ENCODE data around the gene RHOT2. TPM values are rescaled to one million over a fixed set of nuclear protein-coding genes. Genes with fewer than 3 reads are reported as not detected.

Gene RHOT2
- total and polyA plus RNA-seq, 2 experiments from 2014 or later: 129 to 163 TPM

DNA sequence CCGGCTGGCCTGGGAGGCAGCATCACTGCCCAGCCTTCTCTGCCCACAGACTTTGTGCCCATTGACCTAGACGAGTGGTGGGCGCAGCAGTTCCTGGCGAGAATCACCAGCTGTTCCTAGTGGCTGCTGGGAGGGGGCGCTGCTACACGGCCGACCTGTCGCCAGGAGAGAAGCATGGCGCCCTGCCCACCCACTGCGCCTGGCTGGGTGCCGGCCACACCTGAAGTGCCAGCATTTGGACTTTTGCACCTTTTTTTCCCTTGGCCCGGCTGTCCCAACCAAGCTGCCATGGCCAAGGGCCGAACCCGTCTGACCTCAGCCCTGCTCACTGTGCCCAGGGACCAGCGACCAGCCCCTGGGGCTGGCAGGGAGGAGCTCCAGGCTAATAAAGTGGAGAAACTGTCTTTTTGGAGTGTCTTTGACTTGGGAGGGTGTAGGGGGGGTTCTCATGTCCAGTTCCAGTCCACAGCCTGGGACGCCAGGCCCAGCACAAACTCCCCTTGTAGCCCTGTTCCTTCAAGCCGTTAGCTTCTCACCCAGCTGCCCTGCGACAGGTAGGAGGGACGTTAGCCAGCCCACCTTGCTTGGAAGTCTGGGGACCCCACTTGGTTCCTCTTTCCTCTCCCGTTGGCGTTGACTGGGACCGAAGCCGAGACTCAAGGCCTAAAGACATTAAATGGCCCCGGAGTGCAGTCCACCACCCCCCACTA lies 19.7 kb upstream of the RHOT2 start:
- peak overlapping the region; percentile 80 for H3K4me3 ChIP-seq
- TF ChIP-seq ZNF114 (CRISPR knock-in tag; IDR thresholded peaks at IDR 0.05): no peak
- TF ChIP-seq, protein P1, sequence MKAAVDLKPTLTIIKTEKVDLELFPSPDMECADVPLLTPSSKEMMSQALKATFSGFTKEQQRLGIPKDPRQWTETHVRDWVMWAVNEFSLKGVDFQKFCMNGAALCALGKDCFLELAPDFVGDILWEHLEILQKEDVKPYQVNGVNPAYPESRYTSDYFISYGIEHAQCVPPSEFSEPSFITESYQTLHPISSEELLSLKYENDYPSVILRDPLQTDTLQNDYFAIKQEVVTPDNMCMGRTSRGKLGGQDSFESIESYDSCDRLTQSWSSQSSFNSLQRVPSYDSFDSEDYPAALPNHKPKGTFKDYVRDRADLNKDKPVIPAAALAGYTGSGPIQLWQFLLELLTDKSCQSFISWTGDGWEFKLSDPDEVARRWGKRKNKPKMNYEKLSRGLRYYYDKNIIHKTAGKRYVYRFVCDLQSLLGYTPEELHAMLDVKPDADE (IDR thresholded peaks at IDR 0.05): no peak
- TF ChIP-seq, protein P2, sequence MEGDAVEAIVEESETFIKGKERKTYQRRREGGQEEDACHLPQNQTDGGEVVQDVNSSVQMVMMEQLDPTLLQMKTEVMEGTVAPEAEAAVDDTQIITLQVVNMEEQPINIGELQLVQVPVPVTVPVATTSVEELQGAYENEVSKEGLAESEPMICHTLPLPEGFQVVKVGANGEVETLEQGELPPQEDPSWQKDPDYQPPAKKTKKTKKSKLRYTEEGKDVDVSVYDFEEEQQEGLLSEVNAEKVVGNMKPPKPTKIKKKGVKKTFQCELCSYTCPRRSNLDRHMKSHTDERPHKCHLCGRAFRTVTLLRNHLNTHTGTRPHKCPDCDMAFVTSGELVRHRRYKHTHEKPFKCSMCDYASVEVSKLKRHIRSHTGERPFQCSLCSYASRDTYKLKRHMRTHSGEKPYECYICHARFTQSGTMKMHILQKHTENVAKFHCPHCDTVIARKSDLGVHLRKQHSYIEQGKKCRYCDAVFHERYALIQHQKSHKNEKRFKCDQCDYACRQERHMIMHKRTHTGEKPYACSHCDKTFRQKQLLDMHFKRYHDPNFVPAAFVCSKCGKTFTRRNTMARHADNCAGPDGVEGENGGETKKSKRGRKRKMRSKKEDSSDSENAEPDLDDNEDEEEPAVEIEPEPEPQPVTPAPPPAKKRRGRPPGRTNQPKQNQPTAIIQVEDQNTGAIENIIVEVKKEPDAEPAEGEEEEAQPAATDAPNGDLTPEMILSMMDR (conservative IDR thresholded peaks at IDR 0.05; ENCODE audit: low read depth in 2 of 2): peak; percentile 69 to 82
- TF ChIP-seq CREB1 (CRISPR knock-in tag; IDR thresholded peaks at IDR 0.05; ENCODE audit: low read depth): 0 out of 2 replicates have a peak, but pooled peaks have one; percentile 9
- TF ChIP-seq EZH2 (IDR thresholded peaks at IDR 0.05; ENCODE audit: low read depth, unreplicated experiment): no peak
- TF ChIP-seq STAT1 (IDR thresholded peaks at IDR 0.05; ENCODE audit: unreplicated experiment): no peak
- TF ChIP-seq, protein P3, sequence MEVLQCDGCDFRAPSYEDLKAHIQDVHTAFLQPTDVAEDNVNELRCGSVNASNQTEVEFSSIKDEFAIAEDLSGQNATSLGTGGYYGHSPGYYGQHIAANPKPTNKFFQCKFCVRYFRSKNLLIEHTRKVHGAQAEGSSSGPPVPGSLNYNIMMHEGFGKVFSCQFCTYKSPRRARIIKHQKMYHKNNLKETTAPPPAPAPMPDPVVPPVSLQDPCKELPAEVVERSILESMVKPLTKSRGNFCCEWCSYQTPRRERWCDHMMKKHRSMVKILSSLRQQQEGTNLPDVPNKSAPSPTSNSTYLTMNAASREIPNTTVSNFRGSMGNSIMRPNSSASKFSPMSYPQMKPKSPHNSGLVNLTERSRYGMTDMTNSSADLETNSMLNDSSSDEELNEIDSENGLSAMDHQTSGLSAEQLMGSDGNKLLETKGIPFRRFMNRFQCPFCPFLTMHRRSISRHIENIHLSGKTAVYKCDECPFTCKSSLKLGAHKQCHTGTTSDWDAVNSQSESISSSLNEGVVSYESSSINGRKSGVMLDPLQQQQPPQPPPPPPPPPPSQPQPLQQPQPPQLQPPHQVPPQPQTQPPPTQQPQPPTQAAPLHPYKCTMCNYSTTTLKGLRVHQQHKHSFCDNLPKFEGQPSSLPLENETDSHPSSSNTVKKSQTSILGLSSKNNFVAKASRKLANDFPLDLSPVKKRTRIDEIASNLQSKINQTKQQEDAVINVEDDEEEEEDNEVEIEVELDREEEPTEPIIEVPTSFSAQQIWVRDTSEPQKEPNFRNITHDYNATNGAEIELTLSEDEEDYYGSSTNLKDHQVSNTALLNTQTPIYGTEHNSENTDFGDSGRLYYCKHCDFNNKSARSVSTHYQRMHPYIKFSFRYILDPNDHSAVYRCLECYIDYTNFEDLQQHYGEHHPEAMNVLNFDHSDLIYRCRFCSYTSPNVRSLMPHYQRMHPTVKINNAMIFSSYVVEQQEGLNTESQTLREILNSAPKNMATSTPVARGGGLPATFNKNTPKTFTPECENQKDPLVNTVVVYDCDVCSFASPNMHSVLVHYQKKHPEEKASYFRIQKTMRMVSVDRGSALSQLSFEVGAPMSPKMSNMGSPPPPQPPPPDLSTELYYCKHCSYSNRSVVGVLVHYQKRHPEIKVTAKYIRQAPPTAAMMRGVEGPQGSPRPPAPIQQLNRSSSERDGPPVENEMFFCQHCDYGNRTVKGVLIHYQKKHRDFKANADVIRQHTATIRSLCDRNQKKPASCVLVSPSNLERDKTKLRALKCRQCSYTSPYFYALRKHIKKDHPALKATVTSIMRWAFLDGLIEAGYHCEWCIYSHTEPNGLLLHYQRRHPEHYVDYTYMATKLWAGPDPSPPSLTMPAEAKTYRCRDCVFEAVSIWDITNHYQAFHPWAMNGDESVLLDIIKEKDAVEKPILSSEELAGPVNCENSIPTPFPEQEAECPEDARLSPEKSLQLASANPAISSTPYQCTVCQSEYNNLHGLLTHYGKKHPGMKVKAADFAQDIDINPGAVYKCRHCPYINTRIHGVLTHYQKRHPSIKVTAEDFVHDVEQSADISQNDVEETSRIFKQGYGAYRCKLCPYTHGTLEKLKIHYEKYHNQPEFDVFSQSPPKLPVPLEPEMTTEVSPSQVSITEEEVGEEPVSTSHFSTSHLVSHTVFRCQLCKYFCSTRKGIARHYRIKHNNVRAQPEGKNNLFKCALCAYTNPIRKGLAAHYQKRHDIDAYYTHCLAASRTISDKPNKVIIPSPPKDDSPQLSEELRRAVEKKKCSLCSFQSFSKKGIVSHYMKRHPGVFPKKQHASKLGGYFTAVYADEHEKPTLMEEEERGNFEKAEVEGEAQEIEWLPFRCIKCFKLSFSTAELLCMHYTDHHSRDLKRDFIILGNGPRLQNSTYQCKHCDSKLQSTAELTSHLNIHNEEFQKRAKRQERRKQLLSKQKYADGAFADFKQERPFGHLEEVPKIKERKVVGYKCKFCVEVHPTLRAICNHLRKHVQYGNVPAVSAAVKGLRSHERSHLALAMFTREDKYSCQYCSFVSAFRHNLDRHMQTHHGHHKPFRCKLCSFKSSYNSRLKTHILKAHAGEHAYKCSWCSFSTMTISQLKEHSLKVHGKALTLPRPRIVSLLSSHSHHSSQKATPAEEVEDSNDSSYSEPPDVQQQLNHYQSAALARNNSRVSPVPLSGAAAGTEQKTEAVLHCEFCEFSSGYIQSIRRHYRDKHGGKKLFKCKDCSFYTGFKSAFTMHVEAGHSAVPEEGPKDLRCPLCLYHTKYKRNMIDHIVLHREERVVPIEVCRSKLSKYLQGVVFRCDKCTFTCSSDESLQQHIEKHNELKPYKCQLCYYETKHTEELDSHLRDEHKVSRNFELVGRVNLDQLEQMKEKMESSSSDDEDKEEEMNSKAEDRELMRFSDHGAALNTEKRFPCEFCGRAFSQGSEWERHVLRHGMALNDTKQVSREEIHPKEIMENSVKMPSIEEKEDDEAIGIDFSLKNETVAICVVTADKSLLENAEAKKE (CRISPR knock-in tag; IDR thresholded peaks at IDR 0.05): no peak
- TF ChIP-seq POLR2AphosphoS5 (IDR thresholded peaks at IDR 0.05; ENCODE audit: low read depth): 0 out of 2 replicates have a peak, but pooled peaks have one; percentile 14
- Mint-ChIP-seq H3K27ac (peak overlapping the region; percentile 82), H3K4me1 (peaks cover 3% of the 10 kb centered on the region; the same call in 1 of the 3 replicates), H3K36me3 (ENCODE audit: low read depth) (no peaks in the 10 kb centered on the region), H3K27me3 (ENCODE audit: insufficient read depth, low read depth, poor library complexity) (peaks cover 8% of the 10 kb centered on the region), H3K4me3 (peak overlapping the region; percentile 84), H3K9me3 (no peaks in the 10 kb centered on the region)
- DNase-seq (ENCODE audit: low spot score): peak; percentile 75
- H3K27me3 ChIP-seq (ENCODE audit: insufficient read depth): no peaks in the 10 kb centered on the region
- no peaks in the 10 kb centered on the region for H3K36me3 ChIP-seq (ENCODE audit: insufficient read depth)
- peak overlapping the region; percentile 95 for H3K4me2 ChIP-seq
- peak overlapping the region; percentile 63; the same call in 1 of the 2 replicates for H2AFZ ChIP-seq
- peaks cover 9% of the 10 kb centered on the region; the same call in 1 of the 2 replicates for H3F3A ChIP-seq (replicated peaks; ENCODE audit: low read depth)
- H3K27ac ChIP-seq (ENCODE audit: low read depth): 0 out of 2 replicates have a peak overlapping the region, but pooled peaks have one; percentile 66
- H4K20me1 ChIP-seq (replicated peaks; ENCODE audit: insufficient read depth): no peaks in the 10 kb centered on the region; the same call in 1 of the 2 replicates
- H3K79me2 ChIP-seq (replicated peaks; ENCODE audit: insufficient read depth): peaks cover 9% of the 10 kb centered on the region; the same call in 1 of the 2 replicates
- no peaks in the 10 kb centered on the region; the same call in 1 of the 2 replicates for H3K4me1 ChIP-seq (ENCODE audit: insufficient read depth)
- H3K9me2 ChIP-seq (ENCODE audit: insufficient read depth): no peaks in the 10 kb centered on the region
- peak; percentile 42 for ATAC-seq
